Smooth muscle cell (in vitro differentiated cells): ENCODE data around the gene SLC30A9. TPM values are rescaled to one million over a fixed set of nuclear protein-coding genes. Genes with fewer than 3 reads are reported as not detected.

Source experiments
- DNase-seq: peaks from one replicate; lab custom pipeline; 2025; ENCODE audit not compliant: unreplicated experiment; lab: John Stamatoyannopoulos, UW
- H2AFZ ChIP-seq: fragments of 200-600 bp; sonication (generic); 2 replicates; pipeline ENCODE4 v1.6.0; 2016; ENCODE audit warnings: antibody characterized with exemption, low read depth, mild to moderate bottlenecking
- H3F3A ChIP-seq: fragments of 200-600 bp; sonication (generic); 2 replicates; pipeline ENCODE4 v1.6.0; 2017; ENCODE audit warnings: antibody characterized with exemption, low read depth
- H3K27ac ChIP-seq: fragments of 200-600 bp; sonication (generic); 2 replicates; pipeline ENCODE4 v1.5.1; 2016; ENCODE audit warnings: low read depth, mild to moderate bottlenecking
- H3K27me3 ChIP-seq: fragments of 200-600 bp; sonication (generic); 2 replicates; pipeline ENCODE4 v1.6.1; 2016; ENCODE audit warnings: low read depth, mild to moderate bottlenecking
- H3K36me3 ChIP-seq: fragments of 200-600 bp; sonication (generic); 2 replicates; pipeline ENCODE4 v1.5.1; 2016; ENCODE audit warnings: low read depth
- H3K4me1 ChIP-seq: fragments of 200-600 bp; sonication (generic); 2 replicates; pipeline ENCODE4 v1.5.1; 2016; ENCODE audit warnings: low read depth
- H3K4me2 ChIP-seq: fragments of 200-600 bp; sonication (generic); 2 replicates; pipeline ENCODE4 v1.6.0; 2016; ENCODE audit warnings: mild to moderate bottlenecking
- H3K4me3 ChIP-seq: fragments of 200-600 bp; sonication (generic); 2 replicates; pipeline ENCODE4 v1.5.1; 2016; ENCODE audit warnings: mild to moderate bottlenecking
- H3K79me2 ChIP-seq: fragments of 200-600 bp; sonication (generic); 2 replicates; pipeline ENCODE4 v1.6.0; 2016; ENCODE audit warnings: low read depth, mild to moderate bottlenecking
- H3K9ac ChIP-seq: fragments of 200-600 bp; sonication (generic); 2 replicates; pipeline ENCODE4 v1.6.0; 2016; ENCODE audit warnings: low read depth
- H3K9me3 ChIP-seq: fragments of 200-600 bp; sonication (generic); replicated peaks from 2 replicates; pipeline ENCODE4 v1.5.1; 2016; ENCODE audit warnings: low read depth
- H4K20me1 ChIP-seq: fragments of 200-600 bp; sonication (generic); 2 replicates; pipeline ENCODE4 v1.6.0; 2016; ENCODE audit warnings: low read depth
- WGBS: methylation state at CpG from one replicate; pipeline ENCODE4 v1.1.7; 2016; ENCODE audit warnings: low lambda C conversion rate; 5-methylcytosine and 5-hydroxymethylcytosine counted together
- polyA plus RNA-seq: library from polyadenylated mRNA; unstranded; fragments of >200 nt; fragmentation: Nextera tagmentation; extraction: Ambion mirVana; gene quantifications from 2 replicates; pipeline ENCODE4 v1.2.1, GENCODE V29; 2016
- total RNA-seq: library from RNA; depleted of rRNA; stranded (reverse); fragments of >200 nt; gene quantifications from 2 replicates; pipeline ENCODE4 v1.2.3, GENCODE V29; 2014
- TF ChIP-seq, protein P1 (sequence below): fragments of 200-600 bp; sonication (generic); IDR thresholded peaks from 2 replicates; pipeline ENCODE4 v1.5.1; 2017; ENCODE audit warnings: borderline replicate concordance, mild to moderate bottlenecking, antibody characterized with exemption; ENCODE audit not compliant: insufficient read depth, poor library complexity, severe bottlenecking

The SLC30A9 gene
- 72.1 and 73.1 TPM in 2 replicates for total RNA-seq
- 37.7 and 41.3 TPM in 2 replicates for polyA plus RNA-seq

GRCh38 chr4:41990365-41991111 lies at the start of gene SLC30A9:
TSS of gene SLC30A9 (plus strand) at chr4:41990530. CDS start at chr4:41990652, 122 bp downstream.
- 1% methylated on average over 59 of the region's 64 CpGs for WGBS
- Histone ChIP-seq H3K36me3 (no peaks in the 10 kb centered on the region), H3F3A (no peaks in the 10 kb centered on the region), H3K9ac (peak within 1 kb of the TSS; percentile 92), H3K4me2 (peak within 1 kb of the TSS; percentile 94), H3K4me1 (peaks cover 30% of the 10 kb centered on the region), H3K27me3 (no peaks in the 10 kb centered on the region), H4K20me1 (peaks cover 32% of the 10 kb centered on the region), H2AFZ (peak within 1 kb of the TSS; percentile 99), H3K79me2 (peaks cover 46% of the 10 kb centered on the region), H3K9me3 (no peaks in the 10 kb centered on the region), H3K27ac (peak within 1 kb of the TSS; percentile 76), H3K4me3 (peak within 1 kb of the TSS; percentile 69)
- TF ChIP-seq, protein P1, sequence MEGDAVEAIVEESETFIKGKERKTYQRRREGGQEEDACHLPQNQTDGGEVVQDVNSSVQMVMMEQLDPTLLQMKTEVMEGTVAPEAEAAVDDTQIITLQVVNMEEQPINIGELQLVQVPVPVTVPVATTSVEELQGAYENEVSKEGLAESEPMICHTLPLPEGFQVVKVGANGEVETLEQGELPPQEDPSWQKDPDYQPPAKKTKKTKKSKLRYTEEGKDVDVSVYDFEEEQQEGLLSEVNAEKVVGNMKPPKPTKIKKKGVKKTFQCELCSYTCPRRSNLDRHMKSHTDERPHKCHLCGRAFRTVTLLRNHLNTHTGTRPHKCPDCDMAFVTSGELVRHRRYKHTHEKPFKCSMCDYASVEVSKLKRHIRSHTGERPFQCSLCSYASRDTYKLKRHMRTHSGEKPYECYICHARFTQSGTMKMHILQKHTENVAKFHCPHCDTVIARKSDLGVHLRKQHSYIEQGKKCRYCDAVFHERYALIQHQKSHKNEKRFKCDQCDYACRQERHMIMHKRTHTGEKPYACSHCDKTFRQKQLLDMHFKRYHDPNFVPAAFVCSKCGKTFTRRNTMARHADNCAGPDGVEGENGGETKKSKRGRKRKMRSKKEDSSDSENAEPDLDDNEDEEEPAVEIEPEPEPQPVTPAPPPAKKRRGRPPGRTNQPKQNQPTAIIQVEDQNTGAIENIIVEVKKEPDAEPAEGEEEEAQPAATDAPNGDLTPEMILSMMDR = peak; percentile 22
- DNase-seq = peak; percentile 66

GRCh38 chr4:41940834-41941233 lies 49.5 kb upstream of the SLC30A9 start:
- Histone ChIP-seq H3K27me3 (no peaks in the 10 kb centered on the region), H4K20me1 (peaks cover 62% of the 10 kb centered on the region), H2AFZ (no peak overlapping the region), H3K4me2 (peak overlapping the region; percentile 20), H3K27ac (no peak overlapping the region), H3F3A (no peaks in the 10 kb centered on the region), H3K36me3 (peaks cover 4% of the 10 kb centered on the region), H3K9me3 (no peaks in the 10 kb centered on the region), H3K4me1 (peaks cover 17% of the 10 kb centered on the region), H3K4me3 (no peak overlapping the region), H3K79me2 (peaks cover 64% of the 10 kb centered on the region), H3K9ac (no peak overlapping the region)
- TF ChIP-seq, protein P1 = no peak
- no peak for DNase-seq

GRCh38 chr4:41943506-41943905 lies 46.8 kb upstream of the SLC30A9 start:
- H3K4me1 ChIP-seq = no peaks in the 10 kb centered on the region
- H2AFZ ChIP-seq = no peak overlapping the region
- no peak overlapping the region for H3K4me2 ChIP-seq
- no peak for DNase-seq
- no peak overlapping the region for H3K4me3 ChIP-seq
- WGBS = 91% methylated on average over 2 of the region's 2 CpGs
- H3K79me2 ChIP-seq = peaks cover 37% of the 10 kb centered on the region
- no peak overlapping the region for H3K27ac ChIP-seq
- H3K36me3 ChIP-seq = peaks cover 4% of the 10 kb centered on the region
- peaks cover 42% of the 10 kb centered on the region for H4K20me1 ChIP-seq
- H3F3A ChIP-seq = no peaks in the 10 kb centered on the region
- H3K9ac ChIP-seq = no peak overlapping the region
- TF ChIP-seq, protein P1 = no peak
- H3K27me3 ChIP-seq = no peaks in the 10 kb centered on the region
- no peaks in the 10 kb centered on the region for H3K9me3 ChIP-seq

GRCh38 chr4:41944089-41944488 lies 46.2 kb upstream of the SLC30A9 start:
- no peak overlapping the region for H3K4me3 ChIP-seq
- peaks cover 33% of the 10 kb centered on the region for H3K79me2 ChIP-seq
- H3K4me2 ChIP-seq = no peak overlapping the region
- no peaks in the 10 kb centered on the region for H3K9me3 ChIP-seq
- no peak for DNase-seq
- H3F3A ChIP-seq = no peaks in the 10 kb centered on the region
- H3K4me1 ChIP-seq = no peaks in the 10 kb centered on the region
- H3K36me3 ChIP-seq = peaks cover 5% of the 10 kb centered on the region
- H3K27ac ChIP-seq = no peak overlapping the region
- no peak overlapping the region for H3K9ac ChIP-seq
- TF ChIP-seq, protein P1 = no peak
- no peak overlapping the region for H2AFZ ChIP-seq
- no peaks in the 10 kb centered on the region for H3K27me3 ChIP-seq
- peaks cover 38% of the 10 kb centered on the region for H4K20me1 ChIP-seq
